AML-193 (cell line): Measurements from ENCODE around the gene DDX31.

Source experiments
- DNase-seq, 2 experiments: peaks; one replicate each; lab custom pipeline; 2025; lab: John Stamatoyannopoulos, UW

DDX31 gene

GRCh38 chr9:132596200-132596599 lies 73.6 kb downstream of the DDX31 start:
- DNase-seq, result peak in 1 of 2 experiments; percentile 1

DNA sequence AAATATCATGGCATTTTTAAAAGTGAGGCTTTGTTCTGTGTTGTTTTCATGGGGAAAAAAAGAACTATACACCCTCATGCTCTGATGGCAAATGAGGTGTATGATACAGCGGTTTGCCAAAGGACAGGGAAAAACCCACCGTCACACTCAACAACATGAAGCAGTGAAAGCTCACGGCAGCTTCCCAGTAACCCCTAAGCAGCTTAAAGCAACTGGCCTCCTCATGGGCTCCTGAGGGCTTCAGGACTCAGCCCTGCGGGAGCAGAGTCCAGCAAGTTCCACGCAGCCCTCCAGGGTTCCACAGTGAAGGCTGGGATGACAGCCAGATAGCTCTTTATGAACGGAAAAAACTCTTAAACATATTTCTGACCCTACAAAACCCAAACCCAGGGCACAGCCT lies 74.5 kb downstream of the DDX31 start:
- no peak for DNase-seq

DNA sequence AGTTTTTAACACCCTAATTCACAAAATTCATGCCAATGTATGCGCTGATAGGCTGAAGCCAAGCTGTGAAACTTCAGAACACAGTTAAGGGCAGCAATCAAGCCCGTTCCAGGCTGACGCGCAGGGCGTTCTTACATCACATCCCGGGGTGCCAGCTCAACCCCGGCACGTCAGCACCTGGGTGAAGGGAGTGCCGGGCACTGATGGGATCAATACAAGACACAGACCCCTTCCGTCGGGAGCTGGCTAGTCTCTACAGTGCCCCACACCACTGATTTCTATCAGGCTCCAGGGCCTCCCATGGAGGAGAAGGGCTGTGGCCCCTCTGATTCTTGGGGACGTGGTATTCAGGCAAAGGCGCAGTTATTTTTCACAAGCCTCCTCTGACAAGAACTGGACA lies 75.4 kb downstream of the DDX31 start:
- DNase-seq, result no peak

GRCh38 chr9:132592451-132592850 lies 77.3 kb downstream of the DDX31 start:
- no peak for DNase-seq

DNA sequence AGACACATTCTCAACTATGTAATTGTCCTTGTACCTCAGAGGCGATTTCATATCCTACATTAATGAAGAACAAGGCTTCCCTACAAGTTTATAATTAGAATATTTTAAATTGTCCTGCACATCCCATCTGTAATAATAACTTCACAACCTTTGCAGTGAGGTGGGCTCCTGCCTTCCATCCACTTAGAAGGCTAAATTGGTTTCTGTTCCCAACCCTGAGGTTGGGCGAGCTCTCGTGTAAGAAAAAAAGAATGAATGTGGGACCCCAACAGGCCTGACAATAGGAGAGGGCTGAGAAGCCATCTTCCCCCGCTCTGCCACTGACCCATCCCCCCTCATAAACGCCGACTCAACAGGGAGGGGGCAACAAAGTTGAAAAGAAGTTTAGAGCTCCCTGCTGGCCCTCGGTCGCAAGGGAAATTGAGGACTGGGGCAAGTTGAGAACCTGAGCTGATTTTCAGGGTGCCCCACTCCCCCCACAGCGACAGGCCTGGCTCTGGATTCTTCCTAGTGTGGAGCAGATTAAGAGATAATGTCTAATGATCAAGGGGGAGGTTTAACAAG lies 78.0 kb downstream of the DDX31 start:
- no peak for DNase-seq

- DNase-seq, result no peak
Observed at GRCh38 chr9:132591244-132591643, 78.5 kb downstream of the DDX31 start.

GRCh38 chr9:132590318-132591182 lies 79.2 kb downstream of the DDX31 start:
- DNase-seq, result no peak

GRCh38 chr9:132590037-132590317 lies 79.8 kb downstream of the DDX31 start:
- DNase-seq, result no peak

DNA sequence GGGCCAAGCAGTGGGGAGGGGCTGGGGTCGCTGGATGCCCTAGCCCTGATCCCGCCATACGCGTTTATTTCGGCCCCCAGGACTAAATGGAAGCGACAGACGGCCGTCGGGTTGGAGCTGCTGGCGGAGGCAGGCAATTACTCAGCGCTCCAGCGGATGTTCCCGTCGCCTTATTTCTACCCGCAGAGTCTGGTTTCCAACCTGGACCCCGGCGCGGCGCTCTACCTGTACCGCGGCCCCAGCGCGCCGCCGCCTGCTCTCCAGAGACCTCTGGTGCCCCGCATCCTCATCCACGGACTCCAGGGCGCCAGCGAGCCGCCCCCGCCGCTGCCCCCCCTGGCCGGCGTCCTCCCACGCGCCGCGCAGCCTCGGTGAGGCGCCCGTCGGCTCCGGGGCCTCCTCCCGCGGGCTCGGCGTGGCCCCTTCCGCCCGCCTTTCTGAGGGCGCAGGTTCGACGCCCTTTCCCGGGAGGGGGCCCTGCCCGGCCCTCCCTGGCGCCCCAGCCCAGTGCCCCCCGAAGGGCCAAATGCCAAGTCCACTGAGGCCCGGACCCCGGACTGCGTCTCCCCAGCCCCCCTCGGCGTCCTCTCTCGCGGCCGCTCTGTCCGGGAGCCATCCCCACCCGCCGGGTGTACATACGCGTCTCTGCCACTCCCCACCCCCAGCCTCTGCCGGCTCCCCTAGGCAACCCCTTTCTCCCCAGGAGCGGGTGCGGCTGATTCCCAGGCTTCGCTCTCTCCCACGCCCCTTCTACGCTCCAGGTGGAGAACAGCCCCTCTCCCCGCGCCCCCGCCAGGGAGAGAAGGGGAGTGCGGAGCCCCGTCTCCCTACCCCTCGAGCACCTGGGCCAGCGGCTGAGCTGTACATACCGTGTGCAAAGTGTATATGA lies 80.4 kb downstream of the DDX31 start:
- DNase-seq, result no peak

DNA sequence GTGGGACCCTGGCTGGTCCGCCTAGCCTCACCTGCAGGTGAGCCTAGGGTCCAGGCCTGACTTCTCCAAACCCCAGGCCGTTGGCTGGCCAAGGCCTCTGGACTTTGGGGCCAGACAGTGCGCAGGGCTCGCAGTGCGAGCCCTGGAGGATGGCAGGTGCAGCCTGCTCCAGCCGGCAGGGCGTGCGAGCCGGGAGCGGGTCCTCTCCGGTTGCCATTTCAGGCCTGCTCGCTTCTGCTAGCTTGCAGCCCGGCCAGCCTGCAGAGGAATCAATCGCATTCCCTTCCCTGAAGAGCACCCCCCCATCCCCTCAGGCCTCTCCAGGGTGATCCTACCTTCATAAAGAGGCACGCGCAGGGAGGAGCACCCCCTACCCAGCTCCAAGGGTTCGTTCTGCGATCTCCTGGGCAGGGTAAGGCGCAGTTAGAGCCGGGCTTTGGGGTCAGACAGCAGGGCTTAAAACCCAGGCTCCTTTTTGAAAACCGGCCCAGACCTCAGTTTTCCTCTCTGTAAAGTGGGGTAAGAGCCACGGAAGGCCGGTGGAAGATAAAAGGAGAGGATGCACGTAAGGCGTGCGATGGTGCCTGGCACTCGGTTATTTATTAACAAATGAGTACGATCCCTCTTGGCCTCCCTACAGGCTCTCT lies 81.2 kb downstream of the DDX31 start:
- no peak for DNase-seq

- DNase-seq, result no peak
Observed at GRCh38 chr9:132588098-132588497, 81.7 kb downstream of the DDX31 start.

DNA sequence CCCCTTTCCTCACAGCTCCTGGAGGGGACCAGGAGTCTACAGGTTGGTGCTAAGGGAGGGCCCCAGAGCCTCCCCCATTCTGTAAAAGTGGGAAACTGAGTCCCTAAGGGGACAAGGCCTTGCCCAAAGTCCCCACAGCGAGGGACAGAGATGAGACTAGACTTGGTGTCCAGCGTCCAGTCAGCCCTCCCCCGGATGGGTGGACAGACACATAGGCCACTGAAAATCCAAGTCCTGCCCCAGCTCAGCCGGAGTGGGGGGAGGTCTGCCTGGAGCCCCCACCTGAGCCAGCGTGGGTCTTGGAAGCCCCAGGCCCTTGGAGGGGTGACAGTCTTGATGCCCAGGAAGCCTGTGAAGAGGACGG lies 82.2 kb downstream of the DDX31 start:
- DNase-seq, result no peak

- DNase-seq, result no peak
Observed at GRCh38 chr9:132586830-132587591, 82.8 kb downstream of the DDX31 start.

- DNase-seq, result no peak
Observed at GRCh38 chr9:132585954-132586829, 83.6 kb downstream of the DDX31 start.

GRCh38 chr9:132584601-132585560 lies 84.9 kb downstream of the DDX31 start:
- no peak for DNase-seq

DNA sequence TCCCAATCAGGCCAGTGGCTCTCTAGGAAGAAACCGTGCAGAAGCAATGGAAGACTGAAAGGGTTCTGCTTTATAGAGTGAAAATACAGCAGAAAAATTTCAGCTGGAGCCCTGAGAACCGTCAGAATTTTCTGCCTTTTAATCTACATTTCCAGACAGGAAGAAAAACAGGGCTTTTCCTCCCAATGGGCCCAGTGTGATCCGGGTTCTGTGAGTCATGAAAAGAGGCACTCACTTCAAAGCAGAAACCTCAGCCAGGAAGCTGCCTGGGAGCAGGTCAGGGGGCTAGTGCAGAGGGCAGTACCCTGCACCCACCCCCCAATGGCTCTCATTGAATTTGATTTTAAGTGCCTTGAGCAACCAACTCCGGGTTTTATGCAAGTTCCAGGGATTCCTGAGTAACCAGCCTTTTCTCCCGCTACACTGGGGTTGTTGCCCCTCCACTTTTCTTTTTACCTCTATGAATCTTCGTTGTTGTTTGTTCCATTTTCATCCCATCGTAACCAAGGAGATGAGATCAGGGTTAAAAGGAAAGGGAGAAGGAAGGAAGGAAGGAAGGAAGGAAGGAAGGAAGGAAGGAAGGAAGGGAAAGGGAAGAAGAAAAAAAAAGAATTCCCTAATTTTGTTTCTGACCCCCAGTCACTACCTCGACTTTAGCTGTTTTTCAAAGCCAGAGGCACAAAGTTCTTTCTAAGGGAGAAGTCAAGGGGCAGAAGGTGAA lies 86.0 kb downstream of the DDX31 start:
- DNase-seq, result no peak

- DNase-seq, result no peak
Observed at GRCh38 chr9:132582786-132583583, 86.8 kb downstream of the DDX31 start.

GRCh38 chr9:132582276-132582785 lies 87.5 kb downstream of the DDX31 start, which contains the start of gene BARHL1:
TSS of gene BARHL1 (plus strand) at chr9:132582606. CDS start at chr9:132582798, 192 bp downstream.
- no peak for DNase-seq
